ENCODE results near the gene CFLAR. TPM values are rescaled to one million over a fixed set of nuclear protein-coding genes. Genes with fewer than 3 reads are reported as not detected.

CFLAR gene
- total and polyA plus RNA-seq, 9 of the 15 experiments (the other 6 are each of a cell fraction or from before 2014, with no cell fraction given): 27.5 to 102 (median 54.0) TPM

- TF ChIP-seq MLLT1 (IDR thresholded peaks at IDR 0.05): 0 out of 4 replicates have a peak, but pooled peaks of 1 of the 2 experiments have one; percentile 32
- TF ChIP-seq POLR2B (IDR thresholded peaks at IDR 0.05; ENCODE audit: low read depth, partially characterized antibody): peak; percentile 78
- TF ChIP-seq CEBPB (tag; IDR thresholded peaks at IDR 0.05): 0 out of 2 replicates have a peak, but pooled peaks have one; percentile 9
- TF ChIP-seq ZNF384 (IDR thresholded peaks at IDR 0.05; ENCODE audit: low read depth, low read length): no peak
- TF ChIP-seq HCFC1 (IDR thresholded peaks at IDR 0.05; ENCODE audit: low read depth, low read length): no peak
- peak; percentile 83 for TF ChIP-seq POLR2AphosphoS5 (IDR thresholded peaks at IDR 0.05; ENCODE audit: control insufficient read depth, insufficient read depth, low read depth, low read length)
- TF ChIP-seq EP300 (IDR thresholded peaks at IDR 0.05; ENCODE audit: low read length): peak; percentile 58; the same call in 1 of the 2 replicates
- TF ChIP-seq REST (IDR thresholded peaks at IDR 0.05; ENCODE audit: borderline replicate concordance): peak; percentile 77
- no peak for TF ChIP-seq REST (CRISPR knock-in tag; IDR thresholded peaks at IDR 0.05; ENCODE audit: low read depth)
- peak; percentile 47; the same call in 1 of the 2 replicates for TF ChIP-seq TAF7 (tag; IDR thresholded peaks at IDR 0.05)
- TF ChIP-seq ETV5 (CRISPR knock-in tag; IDR thresholded peaks at IDR 0.05; ENCODE audit: low read depth): no peak
- TF ChIP-seq ELF1 (tag; IDR thresholded peaks at IDR 0.05): peak; percentile 56
- 0 out of 2 replicates have a peak, but pooled peaks have one; percentile 45 for TF ChIP-seq LEF1 (IDR thresholded peaks at IDR 0.05)
- TF ChIP-seq CBX3 (IDR thresholded peaks at IDR 0.05; ENCODE audit: borderline replicate concordance in 1 of 2, low read length in 2 of 2): 0 out of 3 replicates have a peak, but pooled peaks of 1 of the 2 experiments have one; percentile 29
- peak; percentile 35; the same call in 1 of the 2 replicates for TF ChIP-seq ETV1 (tag; conservative IDR thresholded peaks at IDR 0.05; ENCODE audit: low read depth)
- TF ChIP-seq TOE1 (IDR thresholded peaks at IDR 0.05; ENCODE audit: borderline replicate concordance): peak; percentile 21; the same call in 1 of the 2 replicates
- TF ChIP-seq TOE1 (CRISPR knock-in tag; IDR thresholded peaks at IDR 0.05; ENCODE audit: borderline replicate concordance, low read depth): no peak
- TF ChIP-seq SMARCA4 (IDR thresholded peaks at IDR 0.05): peak; percentile 64; the same call in 1 of the 2 replicates
- no peak; the same call in 1 of the 2 replicates for TF ChIP-seq NCOA1 (IDR thresholded peaks at IDR 0.05; ENCODE audit: low read depth)
- TF ChIP-seq TAF1 (IDR thresholded peaks at IDR 0.05; ENCODE audit: control insufficient read depth, extremely low read depth, insufficient read depth, low read length, severe bottlenecking): peak; percentile 72
Measured at GRCh38 chr2:201182650-201183364, 66.8 kb downstream of the CFLAR start, which contains the start of gene CASP10 (continued).

Measured in K562 (cell line).